ENCODE measurements around the gene FBXW7.

DNA sequence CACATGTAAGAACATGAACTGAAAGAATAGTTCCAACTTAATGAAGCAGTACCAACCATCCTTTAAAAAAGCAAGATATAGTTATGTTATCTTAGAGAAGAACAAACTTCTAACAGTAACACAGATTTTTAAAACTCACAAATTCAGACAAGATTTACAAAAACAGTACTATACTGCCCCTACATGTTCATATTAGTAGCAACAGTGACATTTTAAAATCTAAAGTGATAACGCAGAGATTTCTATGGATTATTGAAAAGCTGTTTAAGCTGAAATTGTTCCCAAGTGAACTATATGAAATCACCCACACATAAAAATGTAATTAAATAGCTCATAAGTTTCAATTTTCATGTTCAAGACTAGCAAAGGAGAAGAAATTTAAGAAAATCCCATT lies 166.0 kb downstream of the FBXW7 start:
- TF ChIP-seq CTCF (IDR thresholded peaks at IDR 0.05) (peak in 1 of 3 experiments; percentile 15), POLR2A (IDR thresholded peaks at IDR 0.05) (no peak), POLR2AphosphoS5 (IDR thresholded peaks at IDR 0.05; ENCODE audit: insufficient read depth in 1 of 2, low read depth in 1 of 2) (no peak)
